ENCODE measurements around the gene TCN1. TPM values are rescaled to one million over a fixed set of nuclear protein-coding genes. Genes with fewer than 3 reads are reported as not detected.

Gene TCN1
- total RNA-seq: not detected in 2 replicates

GRCh38 chr11:59866397-59866796, at the start of gene TCN1:
TCN1 (minus strand) TSS chr11:59866487; CDS start chr11:59866470, 17 bp downstream.

GRCh38 chr11:59878575-59878974, 12.3 kb upstream of the TCN1 start, which contains the start of gene OOSP3:
OOSP3 (plus strand) TSS chr11:59878782; CDS start chr11:59878809, 27 bp downstream.

GRCh38 chr11:59845399-59845798, 20.9 kb downstream of the TCN1 start, which contains the start of gene CBLIF:
CBLIF (minus strand) TSS chr11:59845499; CDS start chr11:59845453, 46 bp downstream.

GRCh38 chr11:59810189-59810910, 55.9 kb downstream of the TCN1 start, which contains the start of gene MRPL16:
MRPL16 (minus strand) TSS chr11:59810778; CDS start chr11:59810658, 120 bp downstream.

Other genes with a start within 250 kb of the TCN1 start
- 9.9 and 13.8 TPM in 2 replicates for gene PATL1, start 197.4 kb downstream of the TCN1 start, total RNA-seq
- not detected in 2 replicates for gene OR10V1, start 152.6 kb downstream of the TCN1 start, total RNA-seq
- gene STX3, start 111.1 kb downstream of the TCN1 start, total RNA-seq: 11.5 and 20.2 TPM in 2 replicates
- gene MRPL16, start 55.7 kb downstream of the TCN1 start, total RNA-seq: 25.7 and 26.9 TPM in 2 replicates
- gene CBLIF, start 21.0 kb downstream of the TCN1 start, total RNA-seq: not detected in 2 replicates
- not detected in 2 replicates for gene OOSP3, start 12.3 kb upstream of the TCN1 start, total RNA-seq
- not detected in 2 replicates for gene OOSP1, start 71.9 kb upstream of the TCN1 start, total RNA-seq
- gene OOSP4A, start 97.5 kb upstream of the TCN1 start, total RNA-seq: not detected in 2 replicates
- not detected in 2 replicates for gene OOSP4B, start 150.7 kb upstream of the TCN1 start, total RNA-seq
- not detected in 2 replicates for gene OOSP2, start 173.9 kb upstream of the TCN1 start, total RNA-seq
- not detected in 2 replicates for gene MS4A3, start 190.2 kb upstream of the TCN1 start, total RNA-seq
- gene MS4A2, start 222.2 kb upstream of the TCN1 start, total RNA-seq: 0.03 TPM in 1 of 2 replicates, not detected in the other